Neural progenitor cell (in vitro differentiated cells): Measurements from ENCODE around the gene TRABD2B.

Experiments used
- EZH2 ChIP-seq: fragments of 200-600 bp; sonication (generic); IDR thresholded peaks from 2 replicates; pipeline ENCODE4 v1.6.1; 2017; ENCODE audit warnings: antibody characterized with exemption, mild to moderate bottlenecking, moderate library complexity
- TF ChIP-seq, protein P1 (sequence below): fragments of 200-600 bp; sonication (generic); IDR thresholded peaks from 2 replicates; pipeline ENCODE4 v1.5.1; 2017; ENCODE audit warnings: antibody characterized with exemption, mild to moderate bottlenecking

DNA sequence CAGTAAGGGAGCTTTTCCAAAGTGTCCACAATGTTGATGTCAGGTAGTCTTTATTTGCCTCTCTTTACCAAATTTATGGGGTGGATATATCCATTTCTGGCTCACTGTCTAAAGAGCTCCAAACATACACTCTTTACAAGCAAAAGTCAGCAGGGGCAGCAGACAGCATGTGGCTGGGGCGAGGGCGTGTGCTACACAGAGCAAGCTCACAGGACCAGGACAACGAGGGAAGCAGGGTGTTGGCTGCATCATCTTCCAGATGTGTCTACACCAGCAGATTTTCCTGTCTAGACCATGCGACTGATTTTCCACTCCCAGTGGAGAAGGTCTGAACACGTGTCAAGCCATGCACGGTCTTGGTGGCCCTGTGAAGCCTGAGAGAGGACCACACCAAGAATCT, 123.8 kb downstream of the TRABD2B start:
- TF ChIP-seq, protein P1, sequence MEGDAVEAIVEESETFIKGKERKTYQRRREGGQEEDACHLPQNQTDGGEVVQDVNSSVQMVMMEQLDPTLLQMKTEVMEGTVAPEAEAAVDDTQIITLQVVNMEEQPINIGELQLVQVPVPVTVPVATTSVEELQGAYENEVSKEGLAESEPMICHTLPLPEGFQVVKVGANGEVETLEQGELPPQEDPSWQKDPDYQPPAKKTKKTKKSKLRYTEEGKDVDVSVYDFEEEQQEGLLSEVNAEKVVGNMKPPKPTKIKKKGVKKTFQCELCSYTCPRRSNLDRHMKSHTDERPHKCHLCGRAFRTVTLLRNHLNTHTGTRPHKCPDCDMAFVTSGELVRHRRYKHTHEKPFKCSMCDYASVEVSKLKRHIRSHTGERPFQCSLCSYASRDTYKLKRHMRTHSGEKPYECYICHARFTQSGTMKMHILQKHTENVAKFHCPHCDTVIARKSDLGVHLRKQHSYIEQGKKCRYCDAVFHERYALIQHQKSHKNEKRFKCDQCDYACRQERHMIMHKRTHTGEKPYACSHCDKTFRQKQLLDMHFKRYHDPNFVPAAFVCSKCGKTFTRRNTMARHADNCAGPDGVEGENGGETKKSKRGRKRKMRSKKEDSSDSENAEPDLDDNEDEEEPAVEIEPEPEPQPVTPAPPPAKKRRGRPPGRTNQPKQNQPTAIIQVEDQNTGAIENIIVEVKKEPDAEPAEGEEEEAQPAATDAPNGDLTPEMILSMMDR = no peak
- no peak for TF ChIP-seq EZH2
